Measurements from ENCODE around the gene RABAC1.

Gene RABAC1

GRCh38 chr19:41968751-41969595 is 9.9 kb upstream of the RABAC1 start:
- Histone ChIP-seq H3K9ac (ENCODE audit: low read length in 5 of 5) (no peak overlapping the region), H3K4me3 (ENCODE audit: low read depth in 1 of 5, low read length in 5 of 5) (no peak overlapping the region), H3K27ac (ENCODE audit: low read depth, low read length) (no peak overlapping the region), H3K27me3 (ENCODE audit: control insufficient read depth in 5 of 5, insufficient read depth in 4 of 5, low read length in 5 of 5) (peaks cover 0 to 23% (median 21%) of the 10 kb centered on the region in 5 donors), H3K36me3 (ENCODE audit: control insufficient read depth in 5 of 5, insufficient read depth in 5 of 5, low read length in 5 of 5) (no peaks in the 10 kb centered on the region), H3K4me1 (ENCODE audit: control insufficient read depth in 5 of 5, insufficient read depth in 5 of 5, low read length in 5 of 5) (no peaks in the 10 kb centered on the region), H3K9me3 (ENCODE audit: control insufficient read depth in 5 of 5, low read length in 5 of 5) (no peaks in the 10 kb centered on the region)

- Histone ChIP-seq H3K9me3 (ENCODE audit: control insufficient read depth in 5 of 5, low read length in 5 of 5) (no peaks in the 10 kb centered on the region), H3K27ac (ENCODE audit: low read depth, low read length) (no peak overlapping the region), H3K27me3 (ENCODE audit: control insufficient read depth in 5 of 5, insufficient read depth in 4 of 5, low read length in 5 of 5) (peaks cover 0 to 23% (median 22%) of the 10 kb centered on the region in 5 donors), H3K36me3 (ENCODE audit: control insufficient read depth in 5 of 5, insufficient read depth in 5 of 5, low read length in 5 of 5) (no peaks in the 10 kb centered on the region), H3K4me3 (ENCODE audit: low read depth in 1 of 5, low read length in 5 of 5) (no peak overlapping the region), H3K9ac (ENCODE audit: low read length in 5 of 5) (no peak overlapping the region), H3K4me1 (ENCODE audit: control insufficient read depth in 5 of 5, insufficient read depth in 5 of 5, low read length in 5 of 5) (no peaks in the 10 kb centered on the region)
These were observed 8.1 kb upstream of the RABAC1 start for GRCh38 chr19:41967054-41967783.

GRCh38 chr19:41965106-41965505 is 6.0 kb upstream of the RABAC1 start:
- H3K9me3 ChIP-seq (ENCODE audit: control insufficient read depth in 5 of 5, low read length in 5 of 5): no peaks in the 10 kb centered on the region

GRCh38 chr19:41960973-41961372 is 1.9 kb upstream of the RABAC1 start:
- Histone ChIP-seq H3K9me3 (ENCODE audit: control insufficient read depth in 5 of 5, low read length in 5 of 5) (no peaks in the 10 kb centered on the region), H3K4me1 (ENCODE audit: control insufficient read depth in 5 of 5, insufficient read depth in 5 of 5, low read length in 5 of 5) (peaks cover 4 to 31% (median 24%) of the 10 kb centered on the region in 5 donors), H3K27ac (ENCODE audit: low read depth, low read length) (no peak overlapping the region), H3K4me3 (ENCODE audit: low read depth in 1 of 5, low read length in 5 of 5) (no peak overlapping the region), H3K27me3 (ENCODE audit: control insufficient read depth in 5 of 5, insufficient read depth in 4 of 5, low read length in 5 of 5) (peaks cover 0 to 3% (median 0%) of the 10 kb centered on the region in 5 donors), H3K36me3 (ENCODE audit: control insufficient read depth in 5 of 5, insufficient read depth in 5 of 5, low read length in 5 of 5) (peaks cover 0 to 16% (median 7%) of the 10 kb centered on the region in 5 donors), H3K9ac (ENCODE audit: low read length in 5 of 5) (no peak overlapping the region)

More at GRCh38 chr19:41965106-41965505, 6.0 kb upstream of the RABAC1 start:
- Histone ChIP-seq H3K27ac (ENCODE audit: low read depth, low read length) (no peak overlapping the region), H3K4me3 (ENCODE audit: low read depth in 1 of 5, low read length in 5 of 5) (no peak overlapping the region), H3K27me3 (ENCODE audit: control insufficient read depth in 5 of 5, insufficient read depth in 4 of 5, low read length in 5 of 5) (peaks cover 0 to 23% (median 19%) of the 10 kb centered on the region in 5 donors), H3K9ac (ENCODE audit: low read length in 5 of 5) (no peak overlapping the region), H3K4me1 (ENCODE audit: control insufficient read depth in 5 of 5, insufficient read depth in 5 of 5, low read length in 5 of 5) (no peaks in the 10 kb centered on the region), H3K36me3 (ENCODE audit: control insufficient read depth in 5 of 5, insufficient read depth in 5 of 5, low read length in 5 of 5) (no peaks in the 10 kb centered on the region)

- H3K27ac ChIP-seq (ENCODE audit: low read depth, low read length): peak overlapping the region; percentile 57
- peaks cover 4 to 31% (median 24%) of the 10 kb centered on the region in 5 donors for H3K4me1 ChIP-seq (ENCODE audit: control insufficient read depth in 5 of 5, insufficient read depth in 5 of 5, low read length in 5 of 5)
- H3K9ac ChIP-seq (ENCODE audit: low read length in 5 of 5): peak overlapping the region; percentile 73 to 92 (median 90)
- peak overlapping the region; percentile 80 to 93 (median 89) for H3K4me3 ChIP-seq (ENCODE audit: low read depth in 1 of 5, low read length in 5 of 5)
- H3K27me3 ChIP-seq (ENCODE audit: control insufficient read depth in 5 of 5, insufficient read depth in 4 of 5, low read length in 5 of 5): peaks cover 0 to 2% (median 0%) of the 10 kb centered on the region in 5 donors
- H3K36me3 ChIP-seq (ENCODE audit: control insufficient read depth in 5 of 5, insufficient read depth in 5 of 5, low read length in 5 of 5): peaks cover 0 to 24% (median 11%) of the 10 kb centered on the region in 5 donors
- no peaks in the 10 kb centered on the region for H3K9me3 ChIP-seq (ENCODE audit: control insufficient read depth in 5 of 5, low read length in 5 of 5)
These were observed 610 bp downstream of the RABAC1 start for GRCh38 chr19:41958367-41959055.

GRCh38 chr19:41957838-41958366 is 1.2 kb downstream of the RABAC1 start:
- Histone ChIP-seq H3K4me1 (ENCODE audit: control insufficient read depth in 5 of 5, insufficient read depth in 5 of 5, low read length in 5 of 5) (peaks cover 4 to 31% (median 24%) of the 10 kb centered on the region in 5 donors), H3K36me3 (ENCODE audit: control insufficient read depth in 5 of 5, insufficient read depth in 5 of 5, low read length in 5 of 5) (peaks cover 0 to 24% (median 11%) of the 10 kb centered on the region in 5 donors), H3K27ac (ENCODE audit: low read depth, low read length) (no peak overlapping the region), H3K9me3 (ENCODE audit: control insufficient read depth in 5 of 5, low read length in 5 of 5) (no peaks in the 10 kb centered on the region), H3K9ac (ENCODE audit: low read length in 5 of 5) (peak overlapping the region in 3 of 5 donors; percentile 86 to 92 (median 90)), H3K27me3 (ENCODE audit: control insufficient read depth in 5 of 5, insufficient read depth in 4 of 5, low read length in 5 of 5) (peaks cover 0 to under 1% (median 0%) of the 10 kb centered on the region in 5 donors), H3K4me3 (ENCODE audit: low read depth in 1 of 5, low read length in 5 of 5) (peak overlapping the region; percentile 40 to 93 (median 89))

GRCh38 chr19:41957161-41957837 is 1.8 kb downstream of the RABAC1 start:
- H3K9ac ChIP-seq (ENCODE audit: low read length in 5 of 5): peak overlapping the region in 3 of 5 donors; percentile 27 to 92 (median 86)

GRCh38 chr19:41956621-41957020 is 2.5 kb downstream of the RABAC1 start:
- no peaks in the 10 kb centered on the region for H3K27me3 ChIP-seq (ENCODE audit: control insufficient read depth in 5 of 5, insufficient read depth in 4 of 5, low read length in 5 of 5)
- H3K9ac ChIP-seq (ENCODE audit: low read length in 5 of 5): no peak overlapping the region
- H3K4me1 ChIP-seq (ENCODE audit: control insufficient read depth in 5 of 5, insufficient read depth in 5 of 5, low read length in 5 of 5): peaks cover 4 to 33% (median 24%) of the 10 kb centered on the region in 5 donors
- H3K36me3 ChIP-seq (ENCODE audit: control insufficient read depth in 5 of 5, insufficient read depth in 5 of 5, low read length in 5 of 5): peaks cover 0 to 24% (median 11%) of the 10 kb centered on the region in 5 donors
- H3K9me3 ChIP-seq (ENCODE audit: control insufficient read depth in 5 of 5, low read length in 5 of 5): no peaks in the 10 kb centered on the region
- H3K27ac ChIP-seq (ENCODE audit: low read depth, low read length): no peak overlapping the region
- no peak overlapping the region for H3K4me3 ChIP-seq (ENCODE audit: low read depth in 1 of 5, low read length in 5 of 5)

More at GRCh38 chr19:41957161-41957837, 1.8 kb downstream of the RABAC1 start:
- Histone ChIP-seq H3K9me3 (ENCODE audit: control insufficient read depth in 5 of 5, low read length in 5 of 5) (no peaks in the 10 kb centered on the region), H3K4me3 (ENCODE audit: low read depth in 1 of 5, low read length in 5 of 5) (peak overlapping the region in 2 of 5 donors; percentile 13 to 89), H3K27me3 (ENCODE audit: control insufficient read depth in 5 of 5, insufficient read depth in 4 of 5, low read length in 5 of 5) (no peaks in the 10 kb centered on the region), H3K36me3 (ENCODE audit: control insufficient read depth in 5 of 5, insufficient read depth in 5 of 5, low read length in 5 of 5) (peaks cover 0 to 24% (median 11%) of the 10 kb centered on the region in 5 donors), H3K4me1 (ENCODE audit: control insufficient read depth in 5 of 5, insufficient read depth in 5 of 5, low read length in 5 of 5) (peaks cover 4 to 31% (median 24%) of the 10 kb centered on the region in 5 donors), H3K27ac (ENCODE audit: low read depth, low read length) (no peak overlapping the region)

- Histone ChIP-seq H3K4me1 (ENCODE audit: control insufficient read depth in 5 of 5, insufficient read depth in 5 of 5, low read length in 5 of 5) (peaks cover 4 to 36% (median 24%) of the 10 kb centered on the region in 5 donors), H3K27me3 (ENCODE audit: control insufficient read depth in 5 of 5, insufficient read depth in 4 of 5, low read length in 5 of 5) (no peaks in the 10 kb centered on the region), H3K27ac (ENCODE audit: low read depth, low read length) (no peak overlapping the region), H3K9ac (ENCODE audit: low read length in 5 of 5) (no peak overlapping the region), H3K9me3 (ENCODE audit: control insufficient read depth in 5 of 5, low read length in 5 of 5) (no peaks in the 10 kb centered on the region), H3K4me3 (ENCODE audit: low read depth in 1 of 5, low read length in 5 of 5) (no peak overlapping the region), H3K36me3 (ENCODE audit: control insufficient read depth in 5 of 5, insufficient read depth in 5 of 5, low read length in 5 of 5) (peaks cover 0 to 24% (median 11%) of the 10 kb centered on the region in 5 donors)
These were observed 3.6 kb downstream of the RABAC1 start for GRCh38 chr19:41955521-41955920.
